SHP77 (cell line): ENCODE data around the gene SMARCAD1.
"Not testable (repeated sequence)": the region's sequence is repeated elsewhere in the genome, so short reads cannot be mapped to it uniquely, and the experiment has no call there.

Experiments used
- DNase-seq, 2 experiments: peaks; one replicate each; lab custom pipeline; 2025; lab: John Stamatoyannopoulos, UW

The SMARCAD1 gene

DNA sequence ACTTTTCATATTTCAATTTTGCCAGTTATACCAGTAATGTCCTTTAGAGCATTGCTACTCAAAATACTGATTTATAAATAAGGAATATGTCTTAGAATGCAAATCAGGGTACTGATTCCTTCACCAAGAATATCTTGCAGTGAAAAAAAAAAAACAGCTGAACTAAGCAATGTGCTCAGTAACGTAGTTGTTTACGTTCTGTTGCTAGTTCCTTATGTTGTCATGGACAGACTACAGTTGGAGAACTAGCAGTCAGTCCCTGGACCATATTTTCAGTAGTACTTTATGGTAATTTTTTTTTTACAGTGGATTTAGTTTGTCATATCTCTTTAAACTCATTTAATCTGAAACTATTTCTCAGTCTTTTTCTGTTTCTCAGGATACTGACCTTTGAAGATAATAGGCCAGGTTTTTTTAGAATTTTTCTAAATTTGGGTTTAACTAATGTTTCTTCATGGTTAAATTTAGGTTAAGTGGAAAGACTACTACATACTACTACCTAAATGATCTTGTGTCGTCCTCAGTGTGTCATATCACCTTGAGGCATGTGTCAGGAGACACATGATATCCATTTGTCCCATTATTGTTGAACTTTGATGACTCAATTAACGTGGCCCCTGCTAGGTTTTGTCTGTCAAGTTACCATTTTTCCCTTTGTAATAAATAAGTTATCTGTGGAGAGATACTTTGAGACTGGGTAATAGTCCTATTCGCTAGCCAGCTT, 21.0 kb downstream of the SMARCAD1 start:
- no peak for DNase-seq

DNA sequence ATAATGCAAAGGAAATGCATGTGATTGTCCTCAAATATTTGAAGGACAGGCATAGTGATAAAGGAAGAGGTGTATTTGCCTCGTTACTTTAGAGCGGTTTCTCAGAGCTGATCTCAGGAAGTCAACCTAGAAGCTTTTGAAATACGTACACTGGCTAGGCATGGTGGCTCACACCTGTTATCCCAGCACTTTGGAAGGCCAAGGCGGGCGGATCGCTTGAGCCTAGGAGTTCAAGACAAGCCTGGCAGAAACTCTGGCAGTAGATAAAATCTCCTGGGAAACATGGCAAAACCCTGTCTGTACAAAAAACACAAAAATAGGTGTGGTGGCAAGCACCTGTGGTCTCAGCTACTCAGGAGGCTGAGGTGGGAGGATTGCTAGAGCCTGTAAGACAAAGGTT, 24.9 kb downstream of the SMARCAD1 start:
- no peak for DNase-seq

DNA sequence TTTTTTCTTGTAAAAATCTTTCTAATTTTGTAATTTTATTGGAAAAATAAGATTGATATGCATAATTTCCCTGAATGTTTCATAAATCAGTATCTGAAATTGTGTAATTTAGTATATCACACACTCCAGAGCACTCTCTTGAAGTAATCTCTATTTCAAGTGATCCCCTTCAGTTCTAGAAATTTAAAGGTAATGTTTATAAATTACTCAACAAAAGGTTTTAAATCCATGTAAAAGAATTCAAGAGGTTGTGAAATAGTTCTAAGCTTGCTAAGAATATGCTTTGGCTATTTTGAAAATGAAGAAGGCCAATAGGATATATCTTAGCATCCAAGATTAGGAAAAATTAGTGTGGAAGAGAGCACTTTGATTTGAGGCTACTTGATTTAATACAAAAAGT, 28.2 kb downstream of the SMARCAD1 start:
- no peak for DNase-seq

DNA sequence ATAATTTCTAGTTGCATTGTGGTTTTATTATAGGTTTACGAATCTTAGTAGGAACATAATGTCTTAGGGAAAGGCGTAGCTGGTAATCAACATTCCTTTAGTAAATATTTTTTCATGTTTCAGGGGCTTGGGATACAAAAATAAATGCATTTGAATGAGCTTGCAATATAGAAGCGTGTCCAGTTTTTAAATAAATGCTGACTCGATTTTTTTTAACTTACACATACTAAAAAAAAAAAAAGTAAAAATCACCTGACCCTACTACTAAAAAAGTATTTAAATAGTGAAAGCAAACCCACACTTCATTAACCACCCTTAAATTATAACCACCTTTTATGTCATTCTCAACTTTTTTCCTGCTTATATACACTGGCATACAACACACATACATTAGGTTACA, 29.6 kb downstream of the SMARCAD1 start:
- DNase-seq, result no peak

DNA sequence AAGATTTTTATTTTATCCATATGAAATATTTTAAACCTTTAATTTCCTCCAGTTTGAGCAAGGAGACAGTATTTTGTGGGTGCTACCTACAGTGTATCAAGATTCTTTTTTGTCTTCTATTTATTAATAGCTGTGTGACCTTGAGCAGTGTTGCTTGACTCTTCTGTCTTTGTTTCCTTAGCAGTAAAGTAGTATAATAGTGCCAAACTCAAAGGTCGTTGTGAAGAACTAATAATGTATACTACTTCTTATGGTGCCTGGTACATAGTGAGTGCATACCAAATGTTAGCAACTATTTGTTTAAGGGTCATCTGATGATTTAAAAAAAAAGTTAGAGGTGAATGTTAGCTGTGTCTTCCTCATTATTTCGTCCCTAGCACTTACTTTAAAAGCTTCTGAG, 30.5 kb downstream of the SMARCAD1 start:
- no peak for DNase-seq

DNA sequence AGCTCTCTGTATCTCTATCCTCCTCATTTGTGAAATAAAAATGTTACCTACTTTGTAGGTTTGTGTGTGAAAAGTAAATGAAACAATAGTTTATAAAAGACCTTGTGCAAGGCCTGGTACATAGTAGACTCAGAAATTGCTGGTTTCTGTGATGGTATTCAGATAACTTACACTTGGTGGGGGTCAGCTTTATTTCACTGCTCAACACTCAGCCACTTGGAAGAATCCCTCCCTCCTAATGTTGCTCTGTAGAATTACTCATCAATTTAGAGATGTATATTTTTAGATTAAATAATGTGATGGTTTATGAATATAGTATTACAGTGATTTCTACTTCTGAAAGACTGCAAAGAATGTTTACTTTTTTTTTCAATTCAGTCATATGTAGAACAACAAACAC, 32.7 kb downstream of the SMARCAD1 start:
- no peak for DNase-seq

DNA sequence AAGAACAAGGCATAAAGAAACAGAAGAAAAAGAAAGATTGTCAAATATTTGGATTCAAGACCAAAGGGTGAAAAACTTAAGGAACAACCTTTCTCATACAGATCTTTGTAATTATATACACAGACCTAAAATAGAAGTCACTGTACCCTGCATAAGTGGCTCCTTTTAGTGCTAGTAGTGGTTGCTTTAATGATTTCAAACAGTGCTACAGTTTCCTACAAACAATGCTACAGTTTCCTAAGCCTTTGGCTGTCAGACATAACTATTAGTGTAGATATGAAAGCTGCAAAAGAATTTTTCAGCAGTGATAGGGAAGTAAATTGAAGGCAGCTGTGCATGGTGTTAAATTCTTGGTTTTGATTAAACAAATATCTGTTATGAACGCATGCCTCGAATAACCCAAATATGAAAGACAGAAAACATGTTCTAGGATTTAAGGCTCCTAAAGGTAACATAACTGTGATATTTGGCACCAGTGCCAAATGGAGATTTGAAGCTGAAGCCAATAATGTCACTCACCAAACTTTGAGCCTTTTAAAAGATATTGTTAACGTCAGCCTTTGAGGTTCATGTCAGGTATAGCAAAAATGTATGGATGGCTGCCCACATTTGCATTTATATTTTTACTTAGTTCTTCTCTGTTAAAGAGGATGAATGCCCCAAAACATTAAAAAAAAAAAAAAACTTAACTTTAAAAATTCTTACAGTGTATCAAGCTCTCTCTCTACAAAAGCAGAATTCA, 36.6 kb downstream of the SMARCAD1 start:
- no peak for DNase-seq

DNA sequence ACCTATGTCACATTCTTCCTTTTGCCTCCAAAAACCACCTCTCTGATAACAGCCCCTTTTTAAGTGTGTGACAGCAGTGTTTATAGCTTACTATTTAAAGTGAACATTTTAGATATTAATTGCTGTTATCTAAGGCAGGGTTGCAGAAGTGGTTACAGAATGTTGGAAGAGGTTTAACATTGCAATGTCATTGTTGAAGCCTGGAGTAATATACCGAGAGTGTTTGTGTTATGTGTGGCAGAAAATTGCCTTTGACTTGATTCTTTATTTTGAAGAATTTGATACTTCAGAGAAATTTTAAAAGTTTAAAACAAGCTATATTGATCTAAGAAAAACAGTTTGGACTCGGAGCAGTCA, 37.1 kb downstream of the SMARCAD1 start:
- no peak for DNase-seq

DNA sequence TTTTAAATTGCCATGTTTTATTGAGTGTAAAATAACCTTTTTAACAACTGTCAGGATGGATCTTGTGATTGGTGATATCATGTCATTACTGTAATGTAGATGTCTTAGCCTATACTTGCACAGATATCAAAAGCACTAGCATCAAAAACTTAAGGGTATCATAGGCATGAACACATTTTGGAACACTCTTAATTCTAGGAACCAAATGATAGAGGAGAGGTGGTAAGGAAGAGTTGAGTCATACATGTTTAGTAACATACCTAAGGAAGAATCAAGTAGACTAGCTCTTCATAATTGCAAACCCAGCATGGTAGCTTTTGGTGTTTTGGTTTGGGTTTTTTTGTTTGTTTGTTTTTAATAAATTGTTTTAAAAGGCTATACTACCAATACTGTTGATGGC, 43.4 kb downstream of the SMARCAD1 start:
- DNase-seq, result no peak

DNA sequence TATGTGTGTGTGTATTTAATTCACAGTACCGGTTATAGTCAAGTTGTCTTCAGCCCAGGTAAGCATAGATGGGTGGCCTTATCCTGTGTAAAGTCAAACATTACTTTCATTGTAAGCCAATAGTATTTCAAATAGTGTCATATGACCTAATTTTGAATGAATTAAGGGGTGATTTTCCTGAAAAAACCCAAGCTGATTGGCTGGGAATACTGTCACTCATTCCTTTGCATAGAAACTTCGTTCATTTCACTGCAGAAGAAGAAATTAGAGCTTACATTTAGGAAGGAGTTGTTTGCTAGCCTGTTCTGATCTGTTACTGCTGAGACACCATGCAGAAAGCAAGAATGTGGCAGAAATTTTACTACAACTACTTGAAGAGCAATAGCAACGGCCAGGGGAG, 45.4 kb downstream of the SMARCAD1 start:
- no peak for DNase-seq

DNA sequence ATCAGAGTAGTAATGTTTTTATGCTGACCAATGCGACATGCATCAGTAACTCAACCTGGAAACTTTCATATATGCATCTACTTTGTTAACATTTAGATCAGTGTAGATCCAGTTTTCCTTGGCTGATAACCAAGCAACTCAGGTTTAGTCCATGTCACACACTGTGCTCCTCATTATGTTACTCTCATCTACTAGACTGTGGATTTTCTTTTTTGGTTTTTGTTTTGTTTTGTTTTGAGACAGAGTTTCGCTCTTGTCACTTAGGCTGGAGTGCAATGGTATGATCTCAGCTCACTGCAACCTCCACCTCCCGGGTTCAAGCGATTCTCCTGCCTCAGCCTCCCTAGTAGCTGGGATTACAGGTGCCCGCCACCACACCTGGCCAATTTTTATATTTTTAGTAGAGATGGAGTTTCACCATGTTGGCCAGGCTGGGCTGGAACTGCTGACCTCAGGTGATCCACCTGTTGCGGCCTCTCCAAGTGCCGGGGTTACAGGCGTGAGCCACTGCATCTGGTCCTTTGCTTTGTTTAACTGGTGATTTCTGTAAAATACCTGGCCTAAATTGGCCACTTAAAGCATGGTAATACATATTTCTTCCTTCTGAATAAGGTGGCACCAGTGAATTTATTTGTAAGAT, 48.6 kb downstream of the SMARCAD1 start:
- no peak for DNase-seq

DNA sequence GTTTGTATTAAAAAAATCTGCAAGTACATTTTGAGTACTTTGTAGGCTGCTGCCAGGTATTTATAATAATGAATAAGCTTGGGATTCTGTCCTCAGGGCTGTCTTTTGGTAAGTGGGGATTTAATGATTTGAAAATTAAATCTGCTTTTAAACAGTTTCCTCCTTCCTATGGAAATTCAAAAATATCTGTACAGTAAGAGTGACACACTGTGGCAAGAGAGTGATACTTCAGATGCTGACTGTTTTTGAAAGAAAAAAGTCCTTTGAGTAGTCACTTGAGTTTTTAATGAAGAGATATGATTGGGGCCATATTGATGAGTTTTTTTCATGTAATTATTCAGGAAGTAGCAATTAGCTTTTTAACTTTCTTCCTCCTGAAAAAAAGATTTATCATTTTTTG, 49.2 kb downstream of the SMARCAD1 start:
- no peak for DNase-seq

DNA sequence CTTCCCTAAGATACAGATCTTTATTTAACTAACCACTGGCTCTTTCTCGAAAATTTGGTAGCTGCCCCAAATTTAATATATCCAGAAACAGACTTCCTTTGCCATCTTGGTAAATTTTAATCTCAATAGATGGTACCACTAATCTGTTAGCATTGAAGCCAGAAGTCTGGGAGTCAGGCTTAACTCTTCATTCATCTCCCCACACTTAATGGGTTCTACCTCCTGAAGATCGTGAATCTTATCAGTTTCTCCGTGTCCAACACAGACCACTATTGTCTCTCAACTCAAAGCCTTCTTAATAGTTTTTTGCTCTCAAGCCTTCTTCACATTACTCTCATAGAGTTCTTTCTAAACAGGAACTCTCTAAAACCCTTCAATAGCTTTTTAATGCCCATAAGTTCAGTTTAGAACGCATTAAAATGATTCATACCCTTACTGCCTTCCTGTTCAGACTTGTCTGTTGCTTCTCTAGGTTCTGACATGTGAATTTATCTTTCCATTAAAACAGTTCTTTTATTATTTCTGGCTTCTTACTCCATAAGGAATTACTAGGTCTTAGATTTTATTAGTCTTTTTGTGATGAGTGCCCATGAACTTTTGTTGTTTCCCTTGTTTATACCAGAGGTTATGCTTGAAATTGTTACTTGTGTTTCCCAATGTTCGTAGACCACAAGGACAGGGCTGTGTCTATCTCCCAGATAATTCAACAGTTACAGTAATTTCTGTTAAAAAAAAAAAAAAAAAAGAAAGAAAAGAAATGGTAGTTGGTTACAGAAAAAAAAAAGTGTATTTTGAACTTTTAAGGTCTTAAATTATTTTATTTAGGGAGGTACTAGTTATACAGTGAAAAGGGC, 54.7 kb downstream of the SMARCAD1 start:
- no peak for DNase-seq

DNA sequence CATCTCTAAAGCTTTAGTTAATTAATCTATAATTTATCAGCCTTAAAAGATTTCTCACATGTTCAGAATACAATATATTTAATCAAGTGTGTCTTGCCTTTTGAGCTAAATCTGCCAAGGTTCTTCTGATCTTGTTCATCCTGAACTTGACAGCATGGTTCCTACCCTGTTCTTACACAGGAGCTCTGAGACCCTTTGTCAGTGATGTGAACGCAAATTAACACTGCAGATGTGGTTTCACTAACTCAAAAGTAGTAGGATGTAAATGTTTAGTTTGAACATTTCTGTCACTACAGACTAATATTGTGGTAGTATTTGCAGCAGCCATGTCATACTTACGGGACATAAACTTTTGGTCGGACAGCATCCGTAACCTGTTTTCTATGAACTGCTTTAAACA, 59.4 kb downstream of the SMARCAD1 start:
- no peak for DNase-seq

DNA sequence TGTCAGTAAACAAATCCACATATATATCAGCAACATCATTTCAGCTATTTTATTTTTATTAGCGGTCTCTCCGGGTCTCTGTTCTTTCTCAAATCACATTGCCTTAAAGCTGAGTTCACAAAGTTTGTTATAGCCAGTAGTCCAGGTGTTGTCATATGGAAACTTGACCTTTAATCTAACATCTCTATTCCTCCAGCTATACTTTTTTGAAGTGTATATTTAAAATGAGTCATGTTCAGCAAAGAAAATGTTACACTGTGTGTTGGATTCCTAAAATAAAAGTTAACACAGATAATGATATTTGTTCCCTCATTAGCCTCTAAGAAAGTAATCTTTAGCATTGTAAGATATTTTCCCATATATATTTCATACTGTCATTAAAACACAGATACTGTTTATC, 63.6 kb downstream of the SMARCAD1 start:
- no peak for DNase-seq

DNA sequence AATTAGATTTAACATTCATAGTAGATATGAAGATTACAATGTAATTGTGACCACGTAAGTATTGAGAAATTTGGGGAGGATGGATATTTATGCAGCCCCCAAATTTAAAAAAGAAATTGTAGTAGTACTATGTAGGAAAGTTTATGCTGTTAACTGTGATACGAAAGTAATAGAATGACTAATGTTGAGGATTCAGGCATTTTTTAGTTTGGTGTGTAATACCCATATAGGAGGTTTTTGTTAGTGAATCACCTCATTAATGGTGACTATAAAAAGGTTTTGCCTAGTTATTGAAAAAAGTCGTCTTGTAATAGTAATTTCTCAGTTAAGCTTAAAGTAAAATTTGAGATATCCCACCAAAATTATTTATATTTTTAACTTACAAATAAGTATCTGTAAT, 67.2 kb downstream of the SMARCAD1 start:
- DNase-seq, result no peak

DNA sequence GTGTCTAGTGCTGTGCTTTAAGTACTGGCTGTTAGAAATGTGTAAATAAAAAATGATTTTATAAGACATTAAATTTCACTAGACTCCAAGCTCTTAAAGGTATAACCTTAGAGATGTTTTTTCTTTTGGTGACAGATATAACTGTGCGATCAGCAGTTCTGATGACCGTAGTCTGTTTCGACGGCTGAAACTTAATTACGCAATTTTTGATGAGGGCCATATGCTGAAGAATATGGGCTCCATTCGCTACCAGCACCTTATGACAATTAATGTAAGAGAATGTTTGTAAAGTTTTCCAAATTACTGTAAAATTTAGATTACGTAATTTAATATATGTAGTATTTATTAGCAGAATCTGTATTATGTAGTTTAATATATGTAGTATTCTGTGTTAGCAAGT, 68.5 kb downstream of the SMARCAD1 start:
- no peak for DNase-seq

DNA sequence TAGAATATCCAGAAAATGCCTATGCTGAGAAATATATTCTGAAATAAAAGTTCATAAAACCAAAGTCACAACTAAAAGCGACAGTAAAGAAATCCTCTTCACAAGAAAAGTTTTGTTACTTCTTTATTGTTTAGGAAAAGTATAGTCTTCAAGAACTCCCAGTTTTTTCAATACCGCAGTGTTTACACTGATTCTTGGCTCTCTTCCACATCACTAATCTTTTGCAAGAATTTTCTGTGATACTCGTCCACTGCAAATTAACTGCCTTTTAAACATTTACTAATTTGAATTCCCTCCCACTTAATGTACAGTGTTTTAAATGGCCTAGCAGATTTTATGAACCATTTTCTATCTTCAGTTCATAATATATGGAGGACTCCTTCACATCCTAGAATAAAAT, 69.9 kb downstream of the SMARCAD1 start:
- DNase-seq, result no peak

DNA sequence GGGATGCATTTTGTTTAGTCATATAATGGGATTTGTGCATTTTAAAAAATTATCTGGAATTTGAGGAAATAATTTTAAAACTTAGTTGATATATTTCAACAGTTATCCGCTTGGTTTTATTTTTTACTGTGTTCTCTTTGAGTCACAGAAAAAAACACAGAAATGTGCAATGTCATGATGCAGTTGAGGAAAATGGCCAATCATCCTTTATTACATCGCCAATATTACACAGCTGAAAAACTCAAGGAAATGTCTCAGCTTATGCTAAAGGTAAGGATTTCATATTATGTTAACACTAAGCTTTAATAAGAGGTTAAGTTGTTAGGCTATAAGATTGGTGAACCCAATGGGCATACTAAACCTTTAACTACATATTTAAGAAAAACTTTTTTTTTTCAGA, 71.1 kb downstream of the SMARCAD1 start:
- no peak for DNase-seq

DNA sequence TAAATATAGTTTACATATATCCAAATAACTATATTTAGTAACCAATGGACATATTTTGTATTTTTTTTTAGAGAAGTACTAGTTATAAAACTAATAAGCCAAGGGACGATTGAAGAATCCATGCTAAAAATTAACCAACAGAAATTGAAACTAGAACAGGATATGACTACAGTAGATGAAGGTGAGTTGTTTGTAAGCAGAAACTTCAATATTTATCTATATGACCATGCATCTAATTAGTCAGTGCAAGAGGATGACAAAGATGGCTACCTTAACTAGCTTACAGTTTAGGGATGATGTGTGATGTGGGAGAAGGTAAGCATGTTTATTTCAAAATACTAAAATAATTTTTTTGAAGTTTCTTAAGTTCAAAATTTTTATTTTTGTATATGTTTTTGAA, 77.2 kb downstream of the SMARCAD1 start:
- DNase-seq, result no peak

DNA sequence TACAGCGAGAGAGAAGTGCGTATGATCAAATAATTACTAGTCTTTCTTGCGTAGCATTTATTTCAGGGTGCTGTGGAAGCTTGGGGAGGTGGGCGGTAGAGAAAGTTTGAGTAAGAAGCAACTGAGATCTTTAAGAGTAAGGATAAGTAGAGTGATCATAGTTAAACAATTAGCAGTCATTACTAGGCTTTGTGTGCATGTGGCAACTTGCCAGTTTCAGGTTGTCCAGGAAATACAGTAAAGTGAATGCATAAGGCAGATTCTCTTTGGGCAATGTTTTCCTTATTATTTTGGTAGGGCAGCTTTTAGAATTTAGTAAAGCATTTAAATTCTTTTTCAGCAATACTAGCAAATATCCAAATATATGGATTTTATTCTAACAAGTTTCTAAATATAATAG, 78.0 kb downstream of the SMARCAD1 start:
- no peak for DNase-seq

DNA sequence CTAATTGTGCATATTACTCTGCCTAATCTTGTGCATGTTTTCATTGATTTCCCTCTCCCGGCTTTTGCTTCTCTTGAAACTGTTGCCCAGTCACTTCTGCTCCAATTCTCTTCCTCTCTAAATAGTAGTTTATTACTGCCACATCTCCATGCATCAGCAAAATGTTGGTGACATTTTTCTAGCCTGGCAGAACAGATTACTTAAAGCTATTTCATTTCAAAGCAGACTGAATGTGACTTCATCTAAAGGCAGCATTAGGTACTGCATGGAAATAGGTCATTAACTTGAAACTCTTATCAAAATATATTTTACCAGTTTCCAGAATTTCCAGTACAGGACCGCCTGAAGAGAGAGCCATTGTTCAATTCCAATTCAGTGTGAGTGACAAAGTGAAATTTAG, 82.6 kb downstream of the SMARCAD1 start:
- no peak for DNase-seq

DNA sequence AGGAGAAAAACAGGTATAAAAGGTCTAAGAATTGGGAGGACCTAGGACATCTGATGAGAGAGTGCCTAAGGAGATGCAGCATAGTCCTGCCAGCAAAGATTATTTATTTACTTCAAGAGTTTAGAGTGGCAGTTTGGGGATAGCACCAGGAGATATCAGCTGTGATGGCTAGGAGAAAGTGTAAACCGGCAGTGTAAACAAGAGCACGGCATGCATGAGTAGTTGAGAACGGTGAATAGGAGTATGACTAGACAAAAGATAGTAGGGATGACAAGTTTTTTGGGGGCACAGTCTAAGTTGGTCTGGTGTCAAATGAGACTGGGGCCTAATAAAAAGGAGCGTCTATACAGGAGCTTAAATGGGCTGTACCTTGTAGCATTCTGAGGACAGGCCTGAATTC, 86.3 kb downstream of the SMARCAD1 start:
- not testable (repeated sequence) for DNase-seq
